22Rv1 (cell line): ENCODE results near the gene SH3RF2.

Source experiments
- H3K27ac ChIP-seq: fragments of 450-650 bp; 2 replicates; pipeline ENCODE4 v1.5.1; 2017
- ZFX ChIP-seq: fragments of 450-650 bp; IDR thresholded peaks from 2 replicates; pipeline ENCODE4 v1.6.1; 2017; ENCODE audit warnings: antibody characterized with exemption, borderline replicate concordance
- TF ChIP-seq, protein P1 (sequence below): fragments of 450-650 bp; IDR thresholded peaks from 2 replicates; pipeline ENCODE4 v1.5.1; 2017; ENCODE audit warnings: mild to moderate bottlenecking

Gene SH3RF2

GRCh38 chr5:145921211-145921610 lies 15.2 kb upstream of the SH3RF2 start:
- no peak overlapping the region for H3K27ac ChIP-seq
- no peak for TF ChIP-seq ZFX

GRCh38 chr5:145922059-145922458 lies 14.3 kb upstream of the SH3RF2 start:
- no peak overlapping the region for H3K27ac ChIP-seq
- TF ChIP-seq, protein P1, sequence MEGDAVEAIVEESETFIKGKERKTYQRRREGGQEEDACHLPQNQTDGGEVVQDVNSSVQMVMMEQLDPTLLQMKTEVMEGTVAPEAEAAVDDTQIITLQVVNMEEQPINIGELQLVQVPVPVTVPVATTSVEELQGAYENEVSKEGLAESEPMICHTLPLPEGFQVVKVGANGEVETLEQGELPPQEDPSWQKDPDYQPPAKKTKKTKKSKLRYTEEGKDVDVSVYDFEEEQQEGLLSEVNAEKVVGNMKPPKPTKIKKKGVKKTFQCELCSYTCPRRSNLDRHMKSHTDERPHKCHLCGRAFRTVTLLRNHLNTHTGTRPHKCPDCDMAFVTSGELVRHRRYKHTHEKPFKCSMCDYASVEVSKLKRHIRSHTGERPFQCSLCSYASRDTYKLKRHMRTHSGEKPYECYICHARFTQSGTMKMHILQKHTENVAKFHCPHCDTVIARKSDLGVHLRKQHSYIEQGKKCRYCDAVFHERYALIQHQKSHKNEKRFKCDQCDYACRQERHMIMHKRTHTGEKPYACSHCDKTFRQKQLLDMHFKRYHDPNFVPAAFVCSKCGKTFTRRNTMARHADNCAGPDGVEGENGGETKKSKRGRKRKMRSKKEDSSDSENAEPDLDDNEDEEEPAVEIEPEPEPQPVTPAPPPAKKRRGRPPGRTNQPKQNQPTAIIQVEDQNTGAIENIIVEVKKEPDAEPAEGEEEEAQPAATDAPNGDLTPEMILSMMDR, result no peak
- TF ChIP-seq ZFX, result no peak

GRCh38 chr5:145923405-145923804 lies 13.0 kb upstream of the SH3RF2 start:
- no peak overlapping the region for H3K27ac ChIP-seq
- TF ChIP-seq ZFX, result no peak
- TF ChIP-seq, protein P1, result no peak

DNA sequence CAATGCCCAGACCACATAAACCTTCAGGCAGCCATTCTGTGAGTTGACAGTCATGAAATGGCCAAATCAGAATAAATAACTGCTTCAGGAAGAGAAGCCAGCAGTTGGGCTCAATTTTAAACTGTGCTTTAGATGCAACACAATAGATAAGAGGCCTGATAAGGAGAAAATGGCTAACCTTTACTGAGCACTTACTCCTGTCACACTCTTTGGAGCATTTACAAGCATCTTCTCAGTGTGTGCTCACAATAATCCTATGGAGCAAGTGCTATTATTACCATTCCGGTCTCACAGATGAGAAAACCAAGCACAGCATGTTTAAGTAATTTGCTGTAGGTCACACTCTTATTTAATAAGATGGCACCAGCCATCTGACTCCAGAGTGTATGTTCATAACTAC lies 11.5 kb upstream of the SH3RF2 start:
- TF ChIP-seq, protein P1, result no peak
- no peak for TF ChIP-seq ZFX
- H3K27ac ChIP-seq, result no peak overlapping the region

GRCh38 chr5:145925353-145925752 lies 11.0 kb upstream of the SH3RF2 start:
- no peak for TF ChIP-seq ZFX
- TF ChIP-seq, protein P1, result no peak
- H3K27ac ChIP-seq, result no peak overlapping the region

DNA sequence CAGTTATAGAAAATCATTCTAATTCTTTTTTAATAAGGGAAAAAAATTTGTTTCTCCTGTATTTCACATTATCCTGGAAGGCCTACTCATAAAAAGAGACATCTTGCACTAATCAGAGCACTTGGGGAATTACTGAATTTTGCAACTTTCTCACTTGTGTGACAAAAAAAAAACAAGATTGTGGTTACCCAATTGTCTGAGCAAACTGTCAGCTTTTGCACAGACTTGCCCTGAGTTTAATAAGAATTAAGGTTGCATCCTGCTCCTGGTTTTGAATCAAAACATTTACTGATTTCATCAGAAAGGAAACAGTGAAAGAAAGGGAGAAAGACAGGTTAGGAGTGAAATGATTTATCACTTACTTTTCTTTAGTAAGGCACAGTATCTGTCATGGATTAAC lies 10.6 kb upstream of the SH3RF2 start:
- TF ChIP-seq ZFX, result no peak
- TF ChIP-seq, protein P1, result no peak
- no peak overlapping the region for H3K27ac ChIP-seq

DNA sequence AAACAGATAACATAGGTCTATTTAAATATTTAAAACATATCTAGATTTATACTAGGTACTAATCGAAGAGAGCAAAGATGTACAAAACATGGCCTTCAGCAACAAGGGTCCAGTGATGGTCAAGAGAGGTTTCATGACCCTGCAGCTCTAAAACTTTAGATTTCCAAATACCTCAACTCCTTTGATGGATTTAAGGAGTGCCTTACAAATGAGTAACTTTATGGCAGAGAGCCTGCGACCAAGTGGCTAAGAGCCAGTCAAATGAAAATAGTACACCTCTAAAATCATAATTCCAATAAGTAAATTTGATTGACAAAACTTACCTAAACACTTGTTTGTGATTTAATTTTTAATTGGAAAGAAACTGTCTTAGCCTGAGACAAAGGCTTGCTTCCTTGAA lies 4.7 kb upstream of the SH3RF2 start:
- H3K27ac ChIP-seq, result no peak overlapping the region
- no peak for TF ChIP-seq ZFX
- TF ChIP-seq, protein P1, result no peak

DNA sequence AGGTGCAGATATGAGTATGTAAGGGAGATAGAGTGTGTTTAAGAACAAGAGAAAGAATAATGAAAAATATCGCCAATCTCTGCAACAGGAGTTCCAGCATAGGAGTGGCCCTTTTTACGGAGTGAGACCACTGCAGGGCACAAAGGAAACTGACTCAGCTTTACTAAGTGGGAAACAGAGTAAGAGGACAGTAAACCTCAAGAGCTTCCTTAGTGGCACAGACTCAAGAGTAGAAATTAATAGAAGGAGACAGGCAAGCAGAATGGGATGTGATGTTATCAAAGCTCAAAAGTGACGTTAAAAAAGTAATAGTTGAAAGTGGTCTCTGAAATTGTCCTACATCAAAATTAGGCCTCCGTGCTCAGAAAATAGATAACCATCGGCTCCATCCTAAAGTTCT lies 2.1 kb upstream of the SH3RF2 start:
- no peak for TF ChIP-seq ZFX
- TF ChIP-seq, protein P1, result no peak
- H3K27ac ChIP-seq, result no peak overlapping the region
